H54 (cell line): ENCODE results near the gene ALCAM.

ENCODE experiments used
- DNase-seq: peaks from one replicate; pipeline ENCODE4 v3.0.0; 2011; ENCODE audit warnings: low spot score, mixed read lengths; ENCODE audit not compliant: insufficient read length
- FAIRE-seq: peaks from 3 replicates; lab custom pipeline; 2011; peaks lifted over from hg19 to GRCh38; lab: Jason Lieb, UNC
- POLR2A ChIP-seq: IDR thresholded peaks from 2 replicates; pipeline ENCODE4 v1.6.1; 2011; ENCODE audit warnings: low read depth, mild to moderate bottlenecking, low read length

Gene ALCAM

GRCh38 chr3:105366326-105367062 lies at the start of gene ALCAM:
Gene ALCAM, plus strand, starts transcription at chr3:105366909.
- DNase-seq = peak; percentile 64
- peak; percentile 89 for FAIRE-seq
- TF ChIP-seq POLR2A = peak; percentile 88

- FAIRE-seq (no peak), DNase-seq (no peak)
- no peak for TF ChIP-seq POLR2A
Measured at GRCh38 chr3:105317841-105318240, 48.9 kb upstream of the ALCAM start.

GRCh38 chr3:105322570-105323273 lies 44.0 kb upstream of the ALCAM start:
- no peak for TF ChIP-seq POLR2A
- no peak for FAIRE-seq

GRCh38 chr3:105323274-105323599 lies 43.5 kb upstream of the ALCAM start:
- FAIRE-seq = no peak
- TF ChIP-seq POLR2A = no peak
- no peak for DNase-seq

More at GRCh38 chr3:105322570-105323273, 44.0 kb upstream of the ALCAM start:
- no peak for DNase-seq

GRCh38 chr3:105324951-105325350 lies 41.8 kb upstream of the ALCAM start:
- no peak for DNase-seq
- TF ChIP-seq POLR2A = no peak
- FAIRE-seq = no peak

GRCh38 chr3:105327662-105328337 lies 38.9 kb upstream of the ALCAM start:
- no peak for DNase-seq
- no peak for FAIRE-seq
- TF ChIP-seq POLR2A = no peak

- FAIRE-seq = no peak
- no peak for DNase-seq
- TF ChIP-seq POLR2A = no peak
Measured at GRCh38 chr3:105328338-105328730, 38.4 kb upstream of the ALCAM start.

GRCh38 chr3:105332961-105333360 lies 33.7 kb upstream of the ALCAM start:
- DNase-seq (no peak), FAIRE-seq (no peak)
- TF ChIP-seq POLR2A = no peak

GRCh38 chr3:105334138-105334882 lies 32.4 kb upstream of the ALCAM start:
- no peak for TF ChIP-seq POLR2A
- FAIRE-seq (peak; percentile 91), DNase-seq (no peak)

GRCh38 chr3:105339946-105340345 lies 26.8 kb upstream of the ALCAM start:
- TF ChIP-seq POLR2A = no peak
- no peak for DNase-seq
- FAIRE-seq = no peak

- FAIRE-seq = no peak
- TF ChIP-seq POLR2A = no peak
- DNase-seq = no peak
Measured at GRCh38 chr3:105343991-105344390, 22.7 kb upstream of the ALCAM start.

GRCh38 chr3:105345156-105345555 lies 21.6 kb upstream of the ALCAM start:
- FAIRE-seq (no peak), DNase-seq (no peak)
- no peak for TF ChIP-seq POLR2A

GRCh38 chr3:105347625-105348302 lies 18.9 kb upstream of the ALCAM start:
- DNase-seq (no peak), FAIRE-seq (no peak)
- no peak for TF ChIP-seq POLR2A

GRCh38 chr3:105348307-105348706 lies 18.4 kb upstream of the ALCAM start:
- TF ChIP-seq POLR2A = no peak
- FAIRE-seq (no peak), DNase-seq (no peak)
